WERI-Rb-1 (cell line): Measurements from ENCODE around the gene FTO.

Experiments used
- DNase-seq: peaks from one replicate; pipeline ENCODE4 v3.0.0-alpha.2; 2020
- H3K27ac ChIP-seq: fragments of 250-450 bp; sonication (Bioruptor Pico); 2 replicates; pipeline ENCODE4 v1.5.1; 2020; ENCODE audit warnings: mild to moderate bottlenecking, moderate library complexity
- H3K27me3 ChIP-seq: fragments of 250-450 bp; sonication (Bioruptor Pico); 2 replicates; pipeline ENCODE4 v1.5.1; 2021; ENCODE audit warnings: mild to moderate bottlenecking, low read depth, moderate library complexity; ENCODE audit not compliant: insufficient read depth, severe bottlenecking
- H3K36me3 ChIP-seq: fragments of 250-450 bp; sonication (Bioruptor Pico); 2 replicates; pipeline ENCODE4 v1.5.1; 2020; ENCODE audit warnings: mild to moderate bottlenecking, moderate library complexity
- H3K4me3 ChIP-seq: 2 replicates; pipeline ENCODE4 v1.5.1; 2011; ENCODE audit warnings: low read depth, mild to moderate bottlenecking, control low read depth, low read length
- H3K9me3 ChIP-seq: fragments of 250-450 bp; sonication (Bioruptor Pico); 2 replicates; pipeline ENCODE4 v1.5.1; 2021; ENCODE audit warnings: mild to moderate bottlenecking, moderate library complexity; ENCODE audit not compliant: severe bottlenecking
- CTCF ChIP-seq: IDR thresholded peaks from 2 replicates; pipeline ENCODE4 v1.5.1; 2011; ENCODE audit warnings: low read depth, mild to moderate bottlenecking, control low read depth, inconsistent platforms, low read length

The FTO gene

GRCh38 chr16:53816211-53816836 is 112.4 kb downstream of the FTO start:
- H3K36me3 ChIP-seq: no peaks in the 10 kb centered on the region; the same call in 1 of the 2 replicates
- H3K27ac ChIP-seq: no peak overlapping the region
- no peak overlapping the region for H3K4me3 ChIP-seq
- no peaks in the 10 kb centered on the region for H3K27me3 ChIP-seq
- no peak for DNase-seq
- TF ChIP-seq CTCF: no peak
- no peaks in the 10 kb centered on the region for H3K9me3 ChIP-seq

- TF ChIP-seq CTCF: no peak
- H3K36me3 ChIP-seq: no peaks in the 10 kb centered on the region; the same call in 1 of the 2 replicates
- H3K27me3 ChIP-seq: no peaks in the 10 kb centered on the region
- no peak for DNase-seq
- H3K27ac ChIP-seq: no peak overlapping the region
- no peak overlapping the region for H3K4me3 ChIP-seq
- H3K9me3 ChIP-seq: no peaks in the 10 kb centered on the region
Observed at GRCh38 chr16:53817117-53817755, 113.3 kb downstream of the FTO start.

GRCh38 chr16:53817812-53818550 is 114.0 kb downstream of the FTO start:
- Histone ChIP-seq H3K36me3 (no peaks in the 10 kb centered on the region; the same call in 1 of the 2 replicates), H3K9me3 (no peaks in the 10 kb centered on the region), H3K4me3 (no peak overlapping the region), H3K27ac (no peak overlapping the region), H3K27me3 (no peaks in the 10 kb centered on the region)
- DNase-seq: no peak
- TF ChIP-seq CTCF: no peak

- Histone ChIP-seq H3K27ac (no peak overlapping the region), H3K36me3 (no peaks in the 10 kb centered on the region), H3K4me3 (no peak overlapping the region), H3K9me3 (no peaks in the 10 kb centered on the region), H3K27me3 (no peaks in the 10 kb centered on the region)
- TF ChIP-seq CTCF: no peak
- no peak for DNase-seq
Observed at GRCh38 chr16:53821487-53821886, 117.5 kb downstream of the FTO start.

GRCh38 chr16:53821957-53822625 is 118.1 kb downstream of the FTO start:
- H3K9me3 ChIP-seq: no peaks in the 10 kb centered on the region
- no peak overlapping the region for H3K4me3 ChIP-seq
- TF ChIP-seq CTCF: no peak
- DNase-seq: no peak
- no peak overlapping the region for H3K27ac ChIP-seq
- H3K36me3 ChIP-seq: no peaks in the 10 kb centered on the region
- no peaks in the 10 kb centered on the region for H3K27me3 ChIP-seq
